Activated CD4-positive, alpha-beta T cell treated with anti-CD3 and anti-CD28 coated beads for 36 hours (primary cell): ENCODE measurements around the gene C18orf54. TPM values are rescaled to one million over a fixed set of nuclear protein-coding genes. Genes with fewer than 3 reads are reported as not detected.

Experiments
- ATAC-seq: fragments of 200-7000 bp; cut with Tn5 transposase; one replicate; pipeline ENCODE4 v1.10.0; 2021; ENCODE audit warnings: mild to moderate bottlenecking, moderate library complexity
- CTCF ChIA-PET: fragments of 350-600 bp; sonication (Branson Sonifier 250); formaldehyde crosslinking; loops from one replicate; lab custom pipeline; 2021; ENCODE audit warnings: antibody characterized with exemption; lab: Charles Lee
- POLR2A ChIA-PET: fragments of 350-600 bp; sonication (Branson Sonifier 250); formaldehyde crosslinking; loops from one replicate; lab custom pipeline; 2021; ENCODE audit warnings: antibody characterized with exemption, inconsistent platforms; lab: Charles Lee
- DNase-seq: peaks from one replicate; pipeline ENCODE4 v3.0.0-alpha.2; 2020
- H3K27ac Mint-ChIP-seq: one replicate; pipeline ENCODE4 v1.8.0; 2021; ENCODE audit warnings: mixed read lengths
- H3K27me3 Mint-ChIP-seq: one replicate; pipeline ENCODE4 v1.8.0; 2021; ENCODE audit warnings: mixed read lengths
- H3K36me3 Mint-ChIP-seq: one replicate; pipeline ENCODE4 v1.8.0; 2021; ENCODE audit warnings: low read depth, mixed read lengths
- H3K4me1 Mint-ChIP-seq: one replicate; pipeline ENCODE4 v1.8.0; 2021; ENCODE audit warnings: mixed read lengths
- H3K4me3 Mint-ChIP-seq: one replicate; pipeline ENCODE4 v1.8.0; 2021; ENCODE audit warnings: mild to moderate bottlenecking, moderate library complexity, mixed read lengths
- H3K9me3 Mint-ChIP-seq: one replicate; pipeline ENCODE4 v1.8.0; 2021; ENCODE audit warnings: low read depth, mixed read lengths
- intact Hi-C, 2 experiments: fragments of 100-400 bp; cut with DNase I in 1 of 2; cut with micrococcal nuclease in 1 of 2; formaldehyde crosslinking; loops; one replicate each; pipeline versions ENCODE4 v1.14.2 to v1.15.1; 2022 to 2024; cut with DNase I, micrococcal nuclease
- total RNA-seq, 2 experiments: library from RNA; stranded (reverse); gene quantifications; one replicate each; pipeline ENCODE4 v1.2.3, GENCODE V29; 2021

C18orf54 gene
- total RNA-seq, 2 experiments from 2014 or later: 8.5 to 9.9 TPM

DNA sequence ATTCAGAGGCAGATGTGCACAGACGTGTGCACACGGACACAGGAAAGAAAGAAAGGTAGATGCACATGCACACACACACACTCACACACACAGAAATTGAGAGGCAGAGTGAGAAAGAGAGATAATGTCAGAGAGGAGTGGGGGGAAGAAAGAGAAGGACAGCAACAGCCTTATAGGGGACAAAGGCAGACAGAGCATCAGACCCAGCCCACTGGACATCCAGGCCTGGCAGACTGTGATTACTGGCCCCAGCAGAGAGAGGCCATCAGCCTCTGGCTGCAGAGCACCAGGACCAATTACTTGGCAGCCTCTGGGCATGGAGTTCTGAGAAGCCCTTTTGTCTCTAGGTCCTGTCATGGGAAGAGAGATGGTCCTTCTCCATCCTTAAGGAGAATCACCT, 66.1 kb downstream of the C18orf54 start:
- intact Hi-C loops: no loop called here
- Mint-ChIP-seq H3K4me3 (no peak overlapping the region), H3K9me3 (no peaks in the 10 kb centered on the region), H3K36me3 (no peaks in the 10 kb centered on the region), H3K4me1 (no peaks in the 10 kb centered on the region), H3K27me3 (peaks cover 13% of the 10 kb centered on the region), H3K27ac (no peak overlapping the region)
- ATAC-seq (no peak), DNase-seq (no peak)
- POLR2A ChIA-PET: interaction anchor here (0.5 kb wide), 1 partner anchor 43 kb away, joined by 4 read pairs; no protein-coding TSS in a partner anchor
- CTCF ChIA-PET: no interaction called here

DNA sequence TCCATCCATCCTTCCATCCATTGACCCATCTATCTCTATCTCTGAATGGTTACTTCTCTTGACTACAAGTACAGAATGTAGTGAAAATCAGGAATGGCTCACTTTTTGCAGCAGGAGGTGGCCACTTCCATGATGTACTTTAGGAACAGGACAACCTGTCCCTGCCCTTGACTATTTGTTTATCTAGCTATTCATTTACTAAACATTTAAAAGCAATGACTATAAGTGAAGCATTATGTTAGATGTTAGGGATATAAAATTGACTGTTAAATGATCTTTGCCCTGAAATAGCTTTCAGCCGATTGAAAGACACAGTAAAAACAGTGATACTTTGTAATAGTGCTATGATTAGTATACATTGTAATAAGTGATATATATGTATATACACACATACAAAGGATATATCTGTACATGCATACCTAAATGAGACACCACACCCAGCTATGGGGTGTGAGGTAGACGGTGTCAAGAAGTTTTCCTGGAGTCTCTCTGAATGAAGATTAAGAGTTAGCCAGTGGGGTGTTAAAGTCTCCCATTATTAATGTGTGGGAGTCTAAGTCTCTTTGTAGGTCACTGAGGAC, 68.5 kb downstream of the C18orf54 start:
- peaks cover 8% of the 10 kb centered on the region for H3K27me3 Mint-ChIP-seq
- H3K4me3 Mint-ChIP-seq: no peak overlapping the region
- ChIA-PET CTCF (no interaction called here), POLR2A (no interaction called here)
- H3K27ac Mint-ChIP-seq: no peak overlapping the region
- no peaks in the 10 kb centered on the region for H3K9me3 Mint-ChIP-seq
- no peaks in the 10 kb centered on the region for H3K4me1 Mint-ChIP-seq
- no peaks in the 10 kb centered on the region for H3K36me3 Mint-ChIP-seq
- no peak for DNase-seq
- intact Hi-C loops: no loop called here
- no peak for ATAC-seq

Other genes starting within 250 kb of the C18orf54 start
- gene MBD2, start 133.2 kb upstream of the C18orf54 start, total RNA-seq: 100 to 1,000 TPM; 134 to 143 TPM
- gene POLI, start 88.4 kb upstream of the C18orf54 start, total RNA-seq: 10 to 100 TPM; 18.7 to 23.9 TPM
- gene STARD6, start within 50 bp of the C18orf54 start, total RNA-seq: under 1 TPM in 1 of 2 experiments, not detected in 1; 0.23 TPM
- gene DYNAP, start 233.3 kb downstream of the C18orf54 start, total RNA-seq: not detected